Measurements from ENCODE around the gene DHRS13. TPM values are rescaled to one million over a fixed set of nuclear protein-coding genes. Genes with fewer than 3 reads are reported as not detected.
A peak's percentile ranks its signal among the peaks of the same experiment; 100 is the strongest.

DHRS13 gene
- total and polyA plus RNA-seq, 10 of the 15 experiments (the other 5 are each of a cell fraction or from before 2014, with no cell fraction given) = 0.18 to 55.2 (median 31.3) TPM; not detected in 1

DNA sequence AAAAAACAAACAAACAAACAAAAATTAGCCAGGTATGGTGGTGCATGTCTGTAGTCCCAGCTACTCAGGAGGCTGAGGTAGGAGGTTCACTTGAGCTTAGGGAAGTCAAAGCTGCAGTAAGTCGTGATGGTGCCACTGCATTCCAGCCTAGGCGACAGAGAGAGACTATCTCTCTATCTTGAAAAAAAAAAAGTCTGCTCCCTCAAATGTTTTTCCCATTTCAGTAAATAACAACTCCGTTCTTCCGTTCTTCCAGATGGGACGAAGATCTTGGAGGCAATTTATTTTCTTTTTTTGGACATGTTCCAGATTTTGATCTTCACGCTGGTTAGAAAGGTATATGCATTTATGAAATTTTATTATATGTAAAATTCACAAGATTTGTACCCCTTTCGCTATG, 29.0 kb downstream of the DHRS13 start:
- SMC1A ChIA-PET (ENCODE audit: uncharacterized antibody, unreplicated experiment) = interaction anchor here (0.6 kb wide), 1 partner anchor 14 kb away, joined by 3 read pairs; no protein-coding TSS in a partner anchor

DNA sequence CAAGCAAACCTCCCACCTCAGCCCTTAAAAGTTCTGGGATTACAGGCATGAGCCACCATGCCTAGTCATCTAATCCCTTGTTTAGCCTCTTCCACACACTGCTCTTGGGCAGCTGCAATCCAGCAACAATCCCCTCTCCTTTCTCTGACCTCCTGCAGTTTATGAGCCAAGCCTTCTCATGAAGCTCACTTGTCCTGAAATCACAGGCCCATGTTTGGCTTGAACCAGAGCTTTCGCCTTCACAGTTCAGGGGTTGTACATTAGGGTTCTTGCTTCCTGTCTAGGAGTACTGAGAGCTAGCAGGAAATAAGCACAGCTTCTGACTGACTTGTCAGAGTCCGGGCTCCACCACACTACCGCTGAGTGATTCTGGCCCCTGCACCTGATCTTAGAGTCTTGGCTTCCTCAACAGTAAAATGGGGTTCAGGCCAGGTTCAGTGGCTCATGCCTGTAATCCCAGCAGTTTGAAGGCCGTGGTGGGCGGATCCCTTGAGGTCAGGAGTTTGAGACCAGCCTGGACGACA, 31.8 kb downstream of the DHRS13 start:
- DNase-seq (ENCODE audit: low read depth, low spot score) (peak; percentile 79), FAIRE-seq (peak; percentile 99), ATAC-seq (peak; percentile 99)
- BruUV-seq (replicated peaks) = no TSS peak
- Histone ChIP-seq H3K4me1 (ENCODE audit: control insufficient read depth, insufficient read depth, low read length) (peaks cover 15% of the 10 kb centered on the region), H3K9me3 (replicated peaks; ENCODE audit: control insufficient read depth, insufficient read depth, low read length) (no peaks in the 10 kb centered on the region), H2AFZ (ENCODE audit: control insufficient read depth, low read depth, low read length) (peak overlapping the region; percentile 93), H3K79me2 (ENCODE audit: control insufficient read depth, insufficient read depth, low read length) (no peaks in the 10 kb centered on the region), H3K4me2 (ENCODE audit: control insufficient read depth, insufficient read depth) (peak overlapping the region; percentile 36), H3K27ac (ENCODE audit: control insufficient read depth, insufficient read depth) (peak overlapping the region; percentile 61), H3K36me3 (ENCODE audit: control insufficient read depth in 2 of 2, insufficient read depth in 2 of 2, low read length in 1 of 2) (no peaks in the 10 kb centered on the region), H3K9ac (ENCODE audit: control insufficient read depth, insufficient read depth, low read length) (peak overlapping the region; percentile 55), H4K20me1 (ENCODE audit: control insufficient read depth, insufficient read depth) (no peaks in the 10 kb centered on the region), H3K27me3 (replicated peaks in 1 of 2; ENCODE audit: control insufficient read depth in 2 of 2, insufficient read depth in 2 of 2, low read length in 1 of 2) (no peaks in the 10 kb centered on the region), H3K4me3 (no peak overlapping the region)
- intact Hi-C loops (cut with micrococcal nuclease; ENCODE audit: unreplicated experiment) (no loop called here), in situ Hi-C loops (cut with MboI) (no loop called here)
- ChIA-PET RAD21 (ENCODE audit: unreplicated experiment) (interaction anchor here (0.6 to 2.6 kb wide), 14 partner anchors 15 to 575 kb away, joined by 3 to 14 read pairs (median 5); partner anchors contain the start of genes DHRS13, FAM222B, FLOT2 and TLCD1), POLR2A (interaction anchor here (0.5 to 2.1 kb wide), 11 partner anchors 13 to 152 kb away, joined by 3 to 9 read pairs (median 5); partner anchors contain the start of genes FAM222B, FLOT2 and RPL23A), CTCF (interaction anchor here (0.5 to 2.6 kb wide), 15 partner anchors 11 to 645 kb away, joined by 3 to 21 read pairs (median 5); partner anchors contain the start of genes DHRS13 and FLOT2), SMC1A (ENCODE audit: uncharacterized antibody, unreplicated experiment) (interaction anchor here (0.7 to 2.0 kb wide), 15 partner anchors 9 to 149 kb away, joined by 3 to 13 read pairs (median 3); partner anchors contain the start of gene FLOT2)
- WGBS (ENCODE audit: insufficient coverage, insufficient replicate concordance, low lambda C conversion rate, missing lambda C conversion rate) = under 1% methylated on average over 6 of the region's 6 CpGs
- TF ChIP-seq, protein P1, sequence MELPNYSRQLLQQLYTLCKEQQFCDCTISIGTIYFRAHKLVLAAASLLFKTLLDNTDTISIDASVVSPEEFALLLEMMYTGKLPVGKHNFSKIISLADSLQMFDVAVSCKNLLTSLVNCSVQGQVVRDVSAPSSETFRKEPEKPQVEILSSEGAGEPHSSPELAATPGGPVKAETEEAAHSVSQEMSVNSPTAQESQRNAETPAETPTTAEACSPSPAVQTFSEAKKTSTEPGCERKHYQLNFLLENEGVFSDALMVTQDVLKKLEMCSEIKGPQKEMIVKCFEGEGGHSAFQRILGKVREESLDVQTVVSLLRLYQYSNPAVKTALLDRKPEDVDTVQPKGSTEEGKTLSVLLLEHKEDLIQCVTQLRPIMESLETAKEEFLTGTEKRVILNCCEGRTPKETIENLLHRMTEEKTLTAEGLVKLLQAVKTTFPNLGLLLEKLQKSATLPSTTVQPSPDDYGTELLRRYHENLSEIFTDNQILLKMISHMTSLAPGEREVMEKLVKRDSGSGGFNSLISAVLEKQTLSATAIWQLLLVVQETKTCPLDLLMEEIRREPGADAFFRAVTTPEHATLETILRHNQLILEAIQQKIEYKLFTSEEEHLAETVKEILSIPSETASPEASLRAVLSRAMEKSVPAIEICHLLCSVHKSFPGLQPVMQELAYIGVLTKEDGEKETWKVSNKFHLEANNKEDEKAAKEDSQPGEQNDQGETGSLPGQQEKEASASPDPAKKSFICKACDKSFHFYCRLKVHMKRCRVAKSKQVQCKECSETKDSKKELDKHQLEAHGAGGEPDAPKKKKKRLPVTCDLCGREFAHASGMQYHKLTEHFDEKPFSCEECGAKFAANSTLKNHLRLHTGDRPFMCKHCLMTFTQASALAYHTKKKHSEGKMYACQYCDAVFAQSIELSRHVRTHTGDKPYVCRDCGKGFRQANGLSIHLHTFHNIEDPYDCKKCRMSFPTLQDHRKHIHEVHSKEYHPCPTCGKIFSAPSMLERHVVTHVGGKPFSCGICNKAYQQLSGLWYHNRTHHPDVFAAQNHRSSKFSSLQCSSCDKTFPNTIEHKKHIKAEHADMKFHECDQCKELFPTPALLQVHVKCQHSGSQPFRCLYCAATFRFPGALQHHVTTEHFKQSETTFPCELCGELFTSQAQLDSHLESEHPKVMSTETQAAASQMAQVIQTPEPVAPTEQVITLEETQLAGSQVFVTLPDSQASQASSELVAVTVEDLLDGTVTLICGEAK (IDR thresholded peaks at IDR 0.05; ENCODE audit: borderline replicate concordance) = peak; percentile 38; the same call in 1 of the 2 replicates
- peak; percentile 25; the same call in 1 of the 2 replicates for TF ChIP-seq RAD21 (IDR thresholded peaks at IDR 0.05; ENCODE audit: insufficient read depth, low read depth, low read length)
- peak; percentile 20; the same call in 1 of the 2 replicates for TF ChIP-seq NBN (IDR thresholded peaks at IDR 0.05)
- peak; percentile 23; the same call in 1 of the 2 replicates for TF ChIP-seq EED (IDR thresholded peaks at IDR 0.05; ENCODE audit: low read depth)

More for the DNA sequence above, 29.0 kb downstream of the DHRS13 start:
- no peaks in the 10 kb centered on the region for H3K36me3 ChIP-seq (ENCODE audit: control insufficient read depth in 2 of 2, insufficient read depth in 2 of 2, low read length in 1 of 2)
- H3K79me2 ChIP-seq (ENCODE audit: control insufficient read depth, insufficient read depth, low read length) = no peaks in the 10 kb centered on the region
- 88% methylated on average over 7 of the region's 7 CpGs for WGBS (ENCODE audit: insufficient coverage, insufficient replicate concordance, low lambda C conversion rate, missing lambda C conversion rate)
- BruUV-seq (replicated peaks) = no TSS peak
- H3K9ac ChIP-seq (ENCODE audit: control insufficient read depth, insufficient read depth, low read length) = no peak overlapping the region
- H3K4me3 ChIP-seq = no peak overlapping the region
- in situ Hi-C loops (cut with MboI) (no loop called here), intact Hi-C loops (cut with micrococcal nuclease; ENCODE audit: unreplicated experiment) (no loop called here)
- peaks cover 14% of the 10 kb centered on the region for H3K4me1 ChIP-seq (ENCODE audit: control insufficient read depth, insufficient read depth, low read length)
- FAIRE-seq (no peak), DNase-seq (ENCODE audit: low read depth, low spot score) (no peak), ATAC-seq (no peak)
- TF ChIP-seq TCF3 (IDR thresholded peaks at IDR 0.05; ENCODE audit: borderline replicate concordance, insufficient read depth, low read depth, low read length) (no peak), BRCA1 (IDR thresholded peaks at IDR 0.05; ENCODE audit: low read depth, low read length) (no peak), ZNF622 (IDR thresholded peaks at IDR 0.05) (no peak)
- TF ChIP-seq, protein P2, sequence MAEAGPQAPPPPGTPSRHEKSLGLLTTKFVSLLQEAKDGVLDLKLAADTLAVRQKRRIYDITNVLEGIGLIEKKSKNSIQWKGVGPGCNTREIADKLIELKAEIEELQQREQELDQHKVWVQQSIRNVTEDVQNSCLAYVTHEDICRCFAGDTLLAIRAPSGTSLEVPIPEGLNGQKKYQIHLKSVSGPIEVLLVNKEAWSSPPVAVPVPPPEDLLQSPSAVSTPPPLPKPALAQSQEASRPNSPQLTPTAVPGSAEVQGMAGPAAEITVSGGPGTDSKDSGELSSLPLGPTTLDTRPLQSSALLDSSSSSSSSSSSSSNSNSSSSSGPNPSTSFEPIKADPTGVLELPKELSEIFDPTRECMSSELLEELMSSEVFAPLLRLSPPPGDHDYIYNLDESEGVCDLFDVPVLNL (IDR thresholded peaks at IDR 0.05; ENCODE audit: low read depth, low read length) = no peak
- H3K27ac ChIP-seq (ENCODE audit: control insufficient read depth, insufficient read depth) = no peak overlapping the region
- no peaks in the 10 kb centered on the region for H4K20me1 ChIP-seq (ENCODE audit: control insufficient read depth, insufficient read depth)
- H2AFZ ChIP-seq (ENCODE audit: control insufficient read depth, low read depth, low read length) = no peak overlapping the region
- CTCF ChIA-PET = no interaction called here
- H3K4me2 ChIP-seq (ENCODE audit: control insufficient read depth, insufficient read depth) = no peak overlapping the region
- H3K27me3 ChIP-seq (replicated peaks in 1 of 2; ENCODE audit: control insufficient read depth in 2 of 2, insufficient read depth in 2 of 2, low read length in 1 of 2) = no peaks in the 10 kb centered on the region
- POLR2A ChIA-PET = no interaction called here
- no peaks in the 10 kb centered on the region for H3K9me3 ChIP-seq (replicated peaks; ENCODE audit: control insufficient read depth, insufficient read depth, low read length)
- RAD21 ChIA-PET (ENCODE audit: unreplicated experiment) = no interaction called here

Measured in GM12878 (cell line).